Right lobe of liver (tissue), 4 donors: ENCODE data around the gene FKBP5.
A peak's percentile ranks its signal among the peaks of the same experiment; 100 is the strongest.
"Not testable (repeated sequence)": the region's sequence is repeated elsewhere in the genome, so short reads cannot be mapped to it uniquely, and the experiment has no call there.

Experiments used
- POLR2A ChIP-seq: fragments of 450-650 bp; IDR thresholded peaks from one replicate; pipeline ENCODE4 v1.6.1; 2017; ENCODE audit warnings: antibody characterized with exemption, mild to moderate bottlenecking
- TF ChIP-seq, protein P1 (sequence below), 4 donors: fragments of 200-600 bp in 3 of 4; fragments of 450-650 bp in 1 of 4; IDR thresholded peaks; one replicate each; pipeline versions ENCODE4 v1.5.1 to v1.8.0; 2016 to 2022; ENCODE audit warnings: antibody characterized with exemption in 4 of 4, mild to moderate bottlenecking in 2 of 4
- donor health status: DM: no; HTN: no; CAD: no.
- donor health status: DM: no; HTN: no; CAD: no.
- donor health status: DM: no; HTN: yes; CAD: no.

DNA sequence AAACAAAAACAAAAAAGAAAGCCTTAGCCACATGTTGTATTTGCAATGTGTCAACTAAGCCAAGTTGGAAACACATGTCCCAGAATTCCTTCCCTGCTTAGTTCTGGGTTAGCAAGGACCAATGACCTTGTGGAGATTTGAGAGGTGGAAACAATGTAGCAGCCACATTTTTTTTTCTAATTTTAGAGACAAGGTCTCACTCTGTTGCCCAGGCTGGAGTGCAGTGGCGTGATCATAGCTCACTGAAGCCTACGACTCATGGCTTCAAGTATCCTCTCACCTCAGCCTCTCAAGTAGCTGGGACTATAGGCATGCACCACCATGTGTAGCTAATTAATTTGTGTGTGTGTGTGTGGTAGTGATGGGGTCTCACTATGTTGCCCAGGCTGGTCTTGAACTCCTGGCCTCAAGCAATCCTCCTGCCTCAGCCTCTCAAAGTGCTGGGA lies 117.8 kb downstream of the FKBP5 start:
- TF ChIP-seq, protein P1, sequence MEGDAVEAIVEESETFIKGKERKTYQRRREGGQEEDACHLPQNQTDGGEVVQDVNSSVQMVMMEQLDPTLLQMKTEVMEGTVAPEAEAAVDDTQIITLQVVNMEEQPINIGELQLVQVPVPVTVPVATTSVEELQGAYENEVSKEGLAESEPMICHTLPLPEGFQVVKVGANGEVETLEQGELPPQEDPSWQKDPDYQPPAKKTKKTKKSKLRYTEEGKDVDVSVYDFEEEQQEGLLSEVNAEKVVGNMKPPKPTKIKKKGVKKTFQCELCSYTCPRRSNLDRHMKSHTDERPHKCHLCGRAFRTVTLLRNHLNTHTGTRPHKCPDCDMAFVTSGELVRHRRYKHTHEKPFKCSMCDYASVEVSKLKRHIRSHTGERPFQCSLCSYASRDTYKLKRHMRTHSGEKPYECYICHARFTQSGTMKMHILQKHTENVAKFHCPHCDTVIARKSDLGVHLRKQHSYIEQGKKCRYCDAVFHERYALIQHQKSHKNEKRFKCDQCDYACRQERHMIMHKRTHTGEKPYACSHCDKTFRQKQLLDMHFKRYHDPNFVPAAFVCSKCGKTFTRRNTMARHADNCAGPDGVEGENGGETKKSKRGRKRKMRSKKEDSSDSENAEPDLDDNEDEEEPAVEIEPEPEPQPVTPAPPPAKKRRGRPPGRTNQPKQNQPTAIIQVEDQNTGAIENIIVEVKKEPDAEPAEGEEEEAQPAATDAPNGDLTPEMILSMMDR (IDR thresholded peaks at IDR 0.05), result not testable (repeated sequence)
- TF ChIP-seq POLR2A, result peak; percentile 9
